ENCODE data around the gene C19orf38. TPM values are rescaled to one million over a fixed set of nuclear protein-coding genes. Genes with fewer than 3 reads are reported as not detected.

Gene C19orf38
- polyA plus RNA-seq, 1 of the 3 experiments (the other 2 are of a cell fraction): 0.15 TPM

- WGBS (ENCODE audit: low lambda C conversion rate): under 1% methylated on average over 34 of the region's 90 CpGs
- Histone ChIP-seq H3K27ac (ENCODE audit: low read depth in 2 of 2, low read length in 1 of 2) (peak overlapping the region; percentile 58 to 78; a peak in 3 of 4 replicates), H2AFZ (ENCODE audit: low read depth) (peak overlapping the region; percentile 79; the same call in 1 of the 2 replicates), H3K9me3 (no peaks in the 10 kb centered on the region), H3K9ac (peak overlapping the region; percentile 88), H3K9me2 (no peaks in the 10 kb centered on the region), H3K4me1 (ENCODE audit: control insufficient read depth in 1 of 2, insufficient read depth in 2 of 2, low read depth in 1 of 2, low read length in 1 of 2) (peaks cover 8 to 17% of the 10 kb centered on the region in 2 experiments; a peak in 2 of 4 replicates), H3F3A (replicated peaks; ENCODE audit: insufficient read depth) (peaks cover 9% of the 10 kb centered on the region), H3K4me3 (ENCODE audit: low read depth in 2 of 2, low read length in 1 of 2) (peak overlapping the region; percentile 67 to 93), H3K27me3 (ENCODE audit: insufficient read depth) (no peaks in the 10 kb centered on the region), H3K79me2 (ENCODE audit: insufficient read depth) (peaks cover 53% of the 10 kb centered on the region), H3K4me2 (peak overlapping the region; percentile 96), H3K36me3 (replicated peaks in 1 of 2; ENCODE audit: control insufficient read depth in 1 of 2, insufficient read depth in 2 of 2, low read length in 1 of 2) (no peaks in the 10 kb centered on the region), H4K20me1 (ENCODE audit: insufficient read depth) (peaks cover 14% of the 10 kb centered on the region; the same call in 1 of the 2 replicates)
- peak; percentile 74 for DNase-seq
- CTCF ChIA-PET: interaction anchor here (0.8 to 3.0 kb wide), 21 partner anchors 7 to 154 kb away, joined by 3 to 49 read pairs (median 4); partner anchors contain the start of genes DNM2 and TMED1
- POLR2A ChIA-PET: interaction anchor here (0.6 to 1.2 kb wide), 5 partner anchors 9 to 1285 kb away, joined by 3 to 5 read pairs (median 4); partner anchors contain the start of gene TMED1
- no peak for TF ChIP-seq USF1 (IDR thresholded peaks at IDR 0.05; ENCODE audit: borderline replicate concordance, low read depth)
- 0 out of 2 replicates have a peak, but pooled peaks have one; percentile 50 for TF ChIP-seq MXI1 (IDR thresholded peaks at IDR 0.05; ENCODE audit: low read depth, low read length)
- TF ChIP-seq JUND (IDR thresholded peaks at IDR 0.05): no peak
- no peak for TF ChIP-seq EZH2phosphoT487 (IDR thresholded peaks at IDR 0.05; ENCODE audit: borderline replicate concordance, low read depth)
- TF ChIP-seq SMC3 (IDR thresholded peaks at IDR 0.05; ENCODE audit: low read depth, low read length): no peak
- no peak for TF ChIP-seq FOXJ3 (CRISPR knock-in tag; IDR thresholded peaks at IDR 0.05)
- peak; percentile 27; the same call in 1 of the 2 replicates for TF ChIP-seq MAX (IDR thresholded peaks at IDR 0.05; ENCODE audit: low read depth)
- TF ChIP-seq RCOR1 (IDR thresholded peaks at IDR 0.05; ENCODE audit: low read length): no peak
- TF ChIP-seq CTCF (IDR thresholded peaks at IDR 0.05): 0 out of 2 replicates have a peak, but pooled peaks have one; percentile 17
Measured at GRCh38 chr19:10871711-10872545, 23.7 kb downstream of the C19orf38 start.

GRCh38 chr19:10872546-10873107, 24.4 kb downstream of the C19orf38 start:
- no peak for DNase-seq
- peak overlapping the region; percentile 67 to 93 for H3K4me3 ChIP-seq (ENCODE audit: low read depth in 2 of 2, low read length in 1 of 2)
- 21% methylated on average over 15 of the region's 16 CpGs for WGBS (ENCODE audit: low lambda C conversion rate)

More at GRCh38 chr19:10872546-10873107, 24.4 kb downstream of the C19orf38 start:
- ChIA-PET CTCF (interaction anchor here (0.8 to 3.0 kb wide), 18 partner anchors 8 to 155 kb away, joined by 3 to 49 read pairs (median 4); partner anchors contain the start of genes DNM2 and TMED1), POLR2A (interaction anchor here (1.0 to 1.2 kb wide), 4 partner anchors 8 to 156 kb away, joined by 3 to 4 read pairs (median 4); partner anchors contain the start of gene TMED1)
- no peaks in the 10 kb centered on the region for H3K36me3 ChIP-seq (replicated peaks in 1 of 2; ENCODE audit: control insufficient read depth in 1 of 2, insufficient read depth in 2 of 2, low read length in 1 of 2)
- peak overlapping the region in 1 of 2 experiments; percentile 58; a peak in 2 of 4 replicates for H3K27ac ChIP-seq (ENCODE audit: low read depth in 2 of 2, low read length in 1 of 2)
- no peaks in the 10 kb centered on the region for H3K9me2 ChIP-seq
- peaks cover 60% of the 10 kb centered on the region for H3K79me2 ChIP-seq (ENCODE audit: insufficient read depth)
- TF ChIP-seq MAX (IDR thresholded peaks at IDR 0.05; ENCODE audit: low read depth) (peak; percentile 59), SIN3A (IDR thresholded peaks at IDR 0.05; ENCODE audit: borderline replicate concordance, low read depth, low read length) (no peak)
- no peaks in the 10 kb centered on the region for H3K9me3 ChIP-seq
- H3K4me1 ChIP-seq (ENCODE audit: control insufficient read depth in 1 of 2, insufficient read depth in 2 of 2, low read depth in 1 of 2, low read length in 1 of 2): peaks cover 8 to 17% of the 10 kb centered on the region in 2 experiments; a peak in 2 of 4 replicates
- peak overlapping the region; percentile 96 for H3K4me2 ChIP-seq
- H2AFZ ChIP-seq (ENCODE audit: low read depth): 0 out of 2 replicates have a peak overlapping the region, but pooled peaks have one; percentile 67
- H3F3A ChIP-seq (replicated peaks; ENCODE audit: insufficient read depth): peaks cover 9% of the 10 kb centered on the region
- H4K20me1 ChIP-seq (ENCODE audit: insufficient read depth): peaks cover 21% of the 10 kb centered on the region; the same call in 1 of the 2 replicates
- H3K27me3 ChIP-seq (ENCODE audit: insufficient read depth): no peaks in the 10 kb centered on the region
- peak overlapping the region; percentile 88 for H3K9ac ChIP-seq
